Prostate gland (tissue), 2 donors: ENCODE data around the gene TJAP1.

ENCODE experiments used
- POLR2AphosphoS5 ChIP-seq: sonication (generic); formaldehyde crosslinking; IDR thresholded peaks from one replicate; pipeline ENCODE4 v1.6.1; 2017; ENCODE audit warnings: antibody characterized with exemption
- TF ChIP-seq, protein P1 (sequence below), 4 experiments: fragments of 200-600 bp in 2 of 4; fragments of 450-650 bp in 2 of 4; sonication (generic) in 2 of 4; IDR thresholded peaks; 1 replicate in 3 of 4; 2 replicates in 1 of 4; pipeline ENCODE4 v1.5.1; 2016 to 2019; ENCODE audit warnings: antibody characterized with exemption in 4 of 4, mild to moderate bottlenecking in 2 of 4, moderate library complexity in 2 of 4

- TF ChIP-seq, protein P1, sequence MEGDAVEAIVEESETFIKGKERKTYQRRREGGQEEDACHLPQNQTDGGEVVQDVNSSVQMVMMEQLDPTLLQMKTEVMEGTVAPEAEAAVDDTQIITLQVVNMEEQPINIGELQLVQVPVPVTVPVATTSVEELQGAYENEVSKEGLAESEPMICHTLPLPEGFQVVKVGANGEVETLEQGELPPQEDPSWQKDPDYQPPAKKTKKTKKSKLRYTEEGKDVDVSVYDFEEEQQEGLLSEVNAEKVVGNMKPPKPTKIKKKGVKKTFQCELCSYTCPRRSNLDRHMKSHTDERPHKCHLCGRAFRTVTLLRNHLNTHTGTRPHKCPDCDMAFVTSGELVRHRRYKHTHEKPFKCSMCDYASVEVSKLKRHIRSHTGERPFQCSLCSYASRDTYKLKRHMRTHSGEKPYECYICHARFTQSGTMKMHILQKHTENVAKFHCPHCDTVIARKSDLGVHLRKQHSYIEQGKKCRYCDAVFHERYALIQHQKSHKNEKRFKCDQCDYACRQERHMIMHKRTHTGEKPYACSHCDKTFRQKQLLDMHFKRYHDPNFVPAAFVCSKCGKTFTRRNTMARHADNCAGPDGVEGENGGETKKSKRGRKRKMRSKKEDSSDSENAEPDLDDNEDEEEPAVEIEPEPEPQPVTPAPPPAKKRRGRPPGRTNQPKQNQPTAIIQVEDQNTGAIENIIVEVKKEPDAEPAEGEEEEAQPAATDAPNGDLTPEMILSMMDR (IDR thresholded peaks at IDR 0.05) = no peak
- TF ChIP-seq POLR2AphosphoS5 = peak; percentile 71
Observed at GRCh38 chr6:43491750-43492661, 14.6 kb downstream of the TJAP1 start.
